Dermis microvascular lymphatic vessel endothelial cell (primary cell): ENCODE measurements around the gene ATP6V1G1. TPM values are rescaled to one million over a fixed set of nuclear protein-coding genes. Genes with fewer than 3 reads are reported as not detected.

ENCODE experiments used
- total RNA-seq: library from RNA; depleted of rRNA; stranded (reverse); fragments of >200 nt; gene quantifications from 2 replicates; pipeline ENCODE4 v1.2.1, GENCODE V29; 2014

The ATP6V1G1 gene
- total RNA-seq, 1 donor from 2014 or later = 85.8 TPM

Other genes starting within 250 kb of the ATP6V1G1 start
- gene AKNA, start 199.8 kb upstream of the ATP6V1G1 start, total RNA-seq = 0.64 and 0.89 TPM in 2 replicates
- gene WHRN, start 82.3 kb upstream of the ATP6V1G1 start, total RNA-seq = 0.13 TPM in 2 replicates
- 3.9 and 7.2 TPM in 2 replicates for gene TMEM268, start 23.5 kb downstream of the ATP6V1G1 start, total RNA-seq
- gene TEX53, start 70.0 kb downstream of the ATP6V1G1 start, total RNA-seq = not detected in 2 replicates
- gene TEX48, start 94.4 kb downstream of the ATP6V1G1 start, total RNA-seq = not detected in 2 replicates
- 0.90 and 4.3 TPM in 2 replicates for gene TNFSF15, start 218.3 kb downstream of the ATP6V1G1 start, total RNA-seq